Measurements from ENCODE around the gene CDH4. TPM values are rescaled to one million over a fixed set of nuclear protein-coding genes. Genes with fewer than 3 reads are reported as not detected.

CDH4 gene
- total RNA-seq, 1 experiment from 2014 or later: not detected

DNA sequence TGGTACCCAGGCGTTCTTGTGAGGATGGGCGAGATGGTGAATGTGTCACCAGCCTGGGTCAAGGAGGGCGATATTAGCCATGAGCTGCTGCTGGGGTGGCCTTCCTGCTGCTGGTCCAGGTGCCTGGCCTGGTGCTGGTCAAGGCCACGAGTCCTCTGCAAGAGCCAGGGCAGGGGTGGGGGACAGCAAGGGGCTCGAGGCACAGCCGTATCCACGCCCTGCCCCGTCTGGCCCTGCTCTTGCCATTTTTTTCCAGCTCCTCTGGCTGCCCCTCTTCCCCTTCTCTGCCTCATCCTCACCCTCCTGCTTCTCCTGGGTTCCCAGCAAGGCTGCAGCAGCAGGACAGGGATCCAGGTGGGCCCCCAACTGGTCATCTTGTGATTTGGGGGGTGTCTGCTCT is 51.2 kb downstream of the CDH4 start:
- TF ChIP-seq, protein P1, sequence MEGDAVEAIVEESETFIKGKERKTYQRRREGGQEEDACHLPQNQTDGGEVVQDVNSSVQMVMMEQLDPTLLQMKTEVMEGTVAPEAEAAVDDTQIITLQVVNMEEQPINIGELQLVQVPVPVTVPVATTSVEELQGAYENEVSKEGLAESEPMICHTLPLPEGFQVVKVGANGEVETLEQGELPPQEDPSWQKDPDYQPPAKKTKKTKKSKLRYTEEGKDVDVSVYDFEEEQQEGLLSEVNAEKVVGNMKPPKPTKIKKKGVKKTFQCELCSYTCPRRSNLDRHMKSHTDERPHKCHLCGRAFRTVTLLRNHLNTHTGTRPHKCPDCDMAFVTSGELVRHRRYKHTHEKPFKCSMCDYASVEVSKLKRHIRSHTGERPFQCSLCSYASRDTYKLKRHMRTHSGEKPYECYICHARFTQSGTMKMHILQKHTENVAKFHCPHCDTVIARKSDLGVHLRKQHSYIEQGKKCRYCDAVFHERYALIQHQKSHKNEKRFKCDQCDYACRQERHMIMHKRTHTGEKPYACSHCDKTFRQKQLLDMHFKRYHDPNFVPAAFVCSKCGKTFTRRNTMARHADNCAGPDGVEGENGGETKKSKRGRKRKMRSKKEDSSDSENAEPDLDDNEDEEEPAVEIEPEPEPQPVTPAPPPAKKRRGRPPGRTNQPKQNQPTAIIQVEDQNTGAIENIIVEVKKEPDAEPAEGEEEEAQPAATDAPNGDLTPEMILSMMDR (IDR thresholded peaks at IDR 0.05; ENCODE audit: insufficient read depth in 1 of 2, low read depth in 1 of 2, low read length in 1 of 2, severe bottlenecking in 1 of 2, unreplicated experiment in 1 of 2): no peak
- Histone ChIP-seq H3K27me3 (replicated peaks; ENCODE audit: control insufficient read depth, insufficient read depth, low read length) (no peaks in the 10 kb centered on the region), H3K36me3 (ENCODE audit: control insufficient read depth, insufficient read depth, low read length) (no peaks in the 10 kb centered on the region), H3K4me1 (no peaks in the 10 kb centered on the region), H3K4me3 (ENCODE audit: low read depth, low read length) (no peak overlapping the region), H3K9me3 (no peaks in the 10 kb centered on the region)
- intact Hi-C loops (cut with micrococcal nuclease; ENCODE audit: unreplicated experiment): no loop called here
- Mint-ChIP-seq H3K27ac (ENCODE audit: unreplicated experiment) (no peak overlapping the region), H3K27me3 (ENCODE audit: insufficient read depth, unreplicated experiment) (peaks cover 12% of the 10 kb centered on the region), H3K9me3 (ENCODE audit: unreplicated experiment) (no peaks in the 10 kb centered on the region), H3K36me3 (ENCODE audit: insufficient read depth, unreplicated experiment) (no peaks in the 10 kb centered on the region), H3K4me3 (ENCODE audit: unreplicated experiment) (no peak overlapping the region), H3K4me1 (ENCODE audit: low read depth, unreplicated experiment) (no peaks in the 10 kb centered on the region)
- CTCF ChIA-PET: no interaction called here
- no TSS peak for BruUV-seq (replicated peaks)
- POLR2A ChIA-PET: no interaction called here
- no peak for DNase-seq

DNA sequence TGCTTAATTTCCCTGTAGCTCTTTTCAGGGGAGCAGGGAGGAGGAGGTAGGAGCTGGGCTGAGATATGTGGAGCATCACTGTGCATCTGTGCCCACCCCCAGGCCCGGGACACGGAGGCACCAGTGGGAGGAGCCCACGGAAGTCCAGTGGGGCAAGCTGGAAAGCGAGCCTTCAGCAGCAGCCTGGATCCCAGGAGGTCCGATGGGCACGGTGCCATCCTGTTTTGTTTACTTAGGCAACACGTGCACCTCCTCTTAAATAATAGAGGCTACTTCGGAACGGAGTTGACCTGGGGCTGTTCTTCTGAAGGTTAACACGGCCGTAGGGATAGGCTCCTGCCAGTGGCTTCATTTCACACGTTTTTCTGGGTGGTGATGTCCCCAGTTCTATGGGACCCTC is 51.6 kb downstream of the CDH4 start:
- ChIA-PET POLR2A (no interaction called here), CTCF (no interaction called here)
- Mint-ChIP-seq H3K36me3 (ENCODE audit: insufficient read depth, unreplicated experiment) (no peaks in the 10 kb centered on the region), H3K4me3 (ENCODE audit: unreplicated experiment) (no peak overlapping the region), H3K4me1 (ENCODE audit: low read depth, unreplicated experiment) (no peaks in the 10 kb centered on the region), H3K9me3 (ENCODE audit: unreplicated experiment) (no peaks in the 10 kb centered on the region), H3K27me3 (ENCODE audit: insufficient read depth, unreplicated experiment) (peaks cover 10% of the 10 kb centered on the region), H3K27ac (ENCODE audit: unreplicated experiment) (no peak overlapping the region)
- Histone ChIP-seq H3K4me1 (no peaks in the 10 kb centered on the region), H3K27me3 (replicated peaks; ENCODE audit: control insufficient read depth, insufficient read depth, low read length) (no peaks in the 10 kb centered on the region), H3K4me3 (ENCODE audit: low read depth, low read length) (no peak overlapping the region), H3K36me3 (ENCODE audit: control insufficient read depth, insufficient read depth, low read length) (no peaks in the 10 kb centered on the region), H3K9me3 (no peaks in the 10 kb centered on the region)
- TF ChIP-seq, protein P1 (IDR thresholded peaks at IDR 0.05; ENCODE audit: insufficient read depth in 1 of 2, low read depth in 1 of 2, low read length in 1 of 2, severe bottlenecking in 1 of 2, unreplicated experiment in 1 of 2): no peak
- DNase-seq: no peak
- BruUV-seq (replicated peaks): no TSS peak
- intact Hi-C loops (cut with micrococcal nuclease; ENCODE audit: unreplicated experiment): no loop called here

DNA sequence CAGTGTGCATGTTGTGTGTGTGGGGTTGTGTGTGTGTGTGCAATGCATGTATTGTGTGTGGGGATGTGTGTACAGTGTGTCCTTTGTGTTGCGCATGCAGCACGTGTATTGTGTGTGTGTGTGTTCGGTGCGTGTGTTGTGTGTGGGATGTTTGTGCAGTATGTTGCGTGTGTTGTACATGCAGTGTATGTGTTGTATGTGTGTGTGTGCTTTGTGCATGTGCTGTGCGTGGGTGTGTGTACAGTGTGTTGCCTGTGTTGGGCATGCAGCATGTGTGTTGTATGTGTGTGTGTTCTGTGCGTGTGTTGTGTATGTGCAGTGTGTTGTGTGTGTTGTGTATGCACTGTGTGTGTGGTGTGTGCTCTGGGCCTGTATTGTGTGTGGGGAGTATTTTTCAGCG is 52.7 kb downstream of the CDH4 start:
- Mint-ChIP-seq H3K27me3 (ENCODE audit: insufficient read depth, unreplicated experiment) (peaks cover 10% of the 10 kb centered on the region), H3K4me1 (ENCODE audit: low read depth, unreplicated experiment) (no peaks in the 10 kb centered on the region), H3K36me3 (ENCODE audit: insufficient read depth, unreplicated experiment) (no peaks in the 10 kb centered on the region), H3K4me3 (ENCODE audit: unreplicated experiment) (no peak overlapping the region), H3K27ac (ENCODE audit: unreplicated experiment) (no peak overlapping the region), H3K9me3 (ENCODE audit: unreplicated experiment) (no peaks in the 10 kb centered on the region)
- ChIA-PET CTCF (no interaction called here), POLR2A (no interaction called here)
- Histone ChIP-seq H3K4me1 (no peaks in the 10 kb centered on the region), H3K27me3 (replicated peaks; ENCODE audit: control insufficient read depth, insufficient read depth, low read length) (no peaks in the 10 kb centered on the region), H3K9me3 (no peaks in the 10 kb centered on the region), H3K36me3 (ENCODE audit: control insufficient read depth, insufficient read depth, low read length) (no peaks in the 10 kb centered on the region), H3K4me3 (ENCODE audit: low read depth, low read length) (no peak overlapping the region)
- TF ChIP-seq, protein P1 (IDR thresholded peaks at IDR 0.05; ENCODE audit: insufficient read depth in 1 of 2, low read depth in 1 of 2, low read length in 1 of 2, severe bottlenecking in 1 of 2, unreplicated experiment in 1 of 2): no peak
- BruUV-seq (replicated peaks): no TSS peak
- intact Hi-C loops (cut with micrococcal nuclease; ENCODE audit: unreplicated experiment): no loop called here
- DNase-seq: no peak
